GM15510 (cell line): ENCODE data around the gene CALHM1.

ENCODE experiments used
- POLR2A ChIP-seq: IDR thresholded peaks from 3 replicates; pipeline ENCODE4 v1.6.1; 2011; ENCODE audit warnings: borderline replicate concordance; ENCODE audit not compliant: insufficient read length; ENCODE audit errors: extremely low read depth

The CALHM1 gene

GRCh38 chr10:103440416-103440815 lies 18.3 kb downstream of the CALHM1 start:
- TF ChIP-seq POLR2A: no peak

GRCh38 chr10:103439776-103440175 lies 18.9 kb downstream of the CALHM1 start:
- no peak for TF ChIP-seq POLR2A

- TF ChIP-seq POLR2A: no peak
Measured at GRCh38 chr10:103433858-103434257, 24.8 kb downstream of the CALHM1 start.

- no peak for TF ChIP-seq POLR2A
Measured at GRCh38 chr10:103431902-103432301, 26.8 kb downstream of the CALHM1 start.

GRCh38 chr10:103429647-103430046 lies 29.1 kb downstream of the CALHM1 start:
- no peak for TF ChIP-seq POLR2A

GRCh38 chr10:103428989-103429643 lies 29.6 kb downstream of the CALHM1 start:
- no peak for TF ChIP-seq POLR2A

GRCh38 chr10:103427866-103428265 lies 30.8 kb downstream of the CALHM1 start:
- no peak for TF ChIP-seq POLR2A

- no peak for TF ChIP-seq POLR2A
Measured at GRCh38 chr10:103423748-103424147, 35.0 kb downstream of the CALHM1 start.

GRCh38 chr10:103419101-103419500 lies 39.6 kb downstream of the CALHM1 start:
- no peak for TF ChIP-seq POLR2A

- no peak for TF ChIP-seq POLR2A
Measured at GRCh38 chr10:103417601-103418000, 41.1 kb downstream of the CALHM1 start.

- TF ChIP-seq POLR2A: no peak
Measured at GRCh38 chr10:103416436-103417147, 42.1 kb downstream of the CALHM1 start.

- no peak for TF ChIP-seq POLR2A
Measured at GRCh38 chr10:103415581-103415980, 43.1 kb downstream of the CALHM1 start.

GRCh38 chr10:103413564-103413963 lies 45.1 kb downstream of the CALHM1 start:
- no peak for TF ChIP-seq POLR2A
